ENCODE data around the gene SOX8.

GRCh38 chr16:934178-934577 lies 47.4 kb upstream of the SOX8 start:
- TF ChIP-seq, protein P1, sequence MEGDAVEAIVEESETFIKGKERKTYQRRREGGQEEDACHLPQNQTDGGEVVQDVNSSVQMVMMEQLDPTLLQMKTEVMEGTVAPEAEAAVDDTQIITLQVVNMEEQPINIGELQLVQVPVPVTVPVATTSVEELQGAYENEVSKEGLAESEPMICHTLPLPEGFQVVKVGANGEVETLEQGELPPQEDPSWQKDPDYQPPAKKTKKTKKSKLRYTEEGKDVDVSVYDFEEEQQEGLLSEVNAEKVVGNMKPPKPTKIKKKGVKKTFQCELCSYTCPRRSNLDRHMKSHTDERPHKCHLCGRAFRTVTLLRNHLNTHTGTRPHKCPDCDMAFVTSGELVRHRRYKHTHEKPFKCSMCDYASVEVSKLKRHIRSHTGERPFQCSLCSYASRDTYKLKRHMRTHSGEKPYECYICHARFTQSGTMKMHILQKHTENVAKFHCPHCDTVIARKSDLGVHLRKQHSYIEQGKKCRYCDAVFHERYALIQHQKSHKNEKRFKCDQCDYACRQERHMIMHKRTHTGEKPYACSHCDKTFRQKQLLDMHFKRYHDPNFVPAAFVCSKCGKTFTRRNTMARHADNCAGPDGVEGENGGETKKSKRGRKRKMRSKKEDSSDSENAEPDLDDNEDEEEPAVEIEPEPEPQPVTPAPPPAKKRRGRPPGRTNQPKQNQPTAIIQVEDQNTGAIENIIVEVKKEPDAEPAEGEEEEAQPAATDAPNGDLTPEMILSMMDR (IDR thresholded peaks at IDR 0.05): no peak
- no peak for TF ChIP-seq POLR2A (IDR thresholded peaks at IDR 0.05)
